ENCODE data around the gene COG5. TPM values are rescaled to one million over a fixed set of nuclear protein-coding genes. Genes with fewer than 3 reads are reported as not detected.

COG5 gene
- 10 to 100 TPM; 27.7 to 43.1 (median 37.7) TPM for polyA plus RNA-seq (ENCODE audit: insufficient read length in 4 of 4)

GRCh38 chr7:107563775-107564552, at the start of gene COG5, which contains the start of gene DUS4L:
Gene COG5, minus strand, starts transcription at chr7:107563920. Its CDS starts 24 bp downstream, at chr7:107563896.
Gene DUS4L, plus strand, starts transcription at chr7:107563971. Its CDS starts 3,100 bp downstream, at chr7:107567071.
- peak; percentile 72 to 81 (median 76) for DNase-seq (ENCODE audit: low read depth in 4 of 4, low spot score in 3 of 4)

- DNase-seq (ENCODE audit: low read depth in 4 of 4, low spot score in 3 of 4) = no peak
Measured at GRCh38 chr7:107613439-107613838, 49.7 kb upstream of the COG5 start.

GRCh38 chr7:107610323-107610722, 46.6 kb upstream of the COG5 start:
- DNase-seq (ENCODE audit: low read depth in 4 of 4, low spot score in 3 of 4) = peak in 1 of 4 donors; percentile 10

GRCh38 chr7:107609811-107610261, 46.1 kb upstream of the COG5 start:
- peak in 1 of 4 donors; percentile 14 for DNase-seq (ENCODE audit: low read depth in 4 of 4, low spot score in 3 of 4)

GRCh38 chr7:107606303-107606702, 42.6 kb upstream of the COG5 start:
- no peak for DNase-seq (ENCODE audit: low read depth in 4 of 4, low spot score in 3 of 4)

GRCh38 chr7:107605218-107605815, 41.6 kb upstream of the COG5 start:
- DNase-seq (ENCODE audit: low read depth in 4 of 4, low spot score in 3 of 4) = no peak

- DNase-seq (ENCODE audit: low read depth in 4 of 4, low spot score in 3 of 4) = no peak
Measured at GRCh38 chr7:107600816-107601215, 37.1 kb upstream of the COG5 start.

- DNase-seq (ENCODE audit: low read depth in 4 of 4, low spot score in 3 of 4) = no peak
Measured at GRCh38 chr7:107599262-107599661, 35.5 kb upstream of the COG5 start.

GRCh38 chr7:107597953-107598352, 34.2 kb upstream of the COG5 start:
- no peak for DNase-seq (ENCODE audit: low read depth in 4 of 4, low spot score in 3 of 4)

- DNase-seq (ENCODE audit: low read depth in 4 of 4, low spot score in 3 of 4) = no peak
Measured at GRCh38 chr7:107597582-107597916, 33.8 kb upstream of the COG5 start.

- peak in 1 of 4 donors; percentile 12 for DNase-seq (ENCODE audit: low read depth in 4 of 4, low spot score in 3 of 4)
Measured at GRCh38 chr7:107596881-107597581, 33.3 kb upstream of the COG5 start.

GRCh38 chr7:107594961-107595737, 31.4 kb upstream of the COG5 start:
- peak in 1 of 4 donors; percentile 22 for DNase-seq (ENCODE audit: low read depth in 4 of 4, low spot score in 3 of 4)

- no peak for DNase-seq (ENCODE audit: low read depth in 4 of 4, low spot score in 3 of 4)
Measured at GRCh38 chr7:107593025-107593410, 29.3 kb upstream of the COG5 start.

GRCh38 chr7:107592361-107593024, 28.8 kb upstream of the COG5 start:
- DNase-seq (ENCODE audit: low read depth in 4 of 4, low spot score in 3 of 4) = no peak

- no peak for DNase-seq (ENCODE audit: low read depth in 4 of 4, low spot score in 3 of 4)
Measured at GRCh38 chr7:107591421-107591820, 27.7 kb upstream of the COG5 start.

GRCh38 chr7:107588529-107589130, 24.9 kb upstream of the COG5 start:
- DNase-seq (ENCODE audit: low read depth in 4 of 4, low spot score in 3 of 4) = no peak

- DNase-seq (ENCODE audit: low read depth in 4 of 4, low spot score in 3 of 4) = no peak
Measured at GRCh38 chr7:107584716-107585115, 21.0 kb upstream of the COG5 start.

- DNase-seq (ENCODE audit: low read depth in 4 of 4, low spot score in 3 of 4) = no peak
Measured at GRCh38 chr7:107582875-107583274, 19.2 kb upstream of the COG5 start.

- DNase-seq (ENCODE audit: low read depth in 4 of 4, low spot score in 3 of 4) = no peak
Measured at GRCh38 chr7:107581387-107582013, 17.8 kb upstream of the COG5 start.
